DMS79 treated with DMSO at 0.1 percent for 48 hours (cell line): ENCODE data around the gene BCAM.
A peak's percentile ranks its signal among the peaks of the same experiment; 100 is the strongest.
"Not testable (repeated sequence)": the region's sequence is repeated elsewhere in the genome, so short reads cannot be mapped to it uniquely, and the experiment has no call there.

Source experiments
- DNase-seq: peaks from one replicate; lab custom pipeline; 2025; lab: John Stamatoyannopoulos, UW

BCAM gene

DNA sequence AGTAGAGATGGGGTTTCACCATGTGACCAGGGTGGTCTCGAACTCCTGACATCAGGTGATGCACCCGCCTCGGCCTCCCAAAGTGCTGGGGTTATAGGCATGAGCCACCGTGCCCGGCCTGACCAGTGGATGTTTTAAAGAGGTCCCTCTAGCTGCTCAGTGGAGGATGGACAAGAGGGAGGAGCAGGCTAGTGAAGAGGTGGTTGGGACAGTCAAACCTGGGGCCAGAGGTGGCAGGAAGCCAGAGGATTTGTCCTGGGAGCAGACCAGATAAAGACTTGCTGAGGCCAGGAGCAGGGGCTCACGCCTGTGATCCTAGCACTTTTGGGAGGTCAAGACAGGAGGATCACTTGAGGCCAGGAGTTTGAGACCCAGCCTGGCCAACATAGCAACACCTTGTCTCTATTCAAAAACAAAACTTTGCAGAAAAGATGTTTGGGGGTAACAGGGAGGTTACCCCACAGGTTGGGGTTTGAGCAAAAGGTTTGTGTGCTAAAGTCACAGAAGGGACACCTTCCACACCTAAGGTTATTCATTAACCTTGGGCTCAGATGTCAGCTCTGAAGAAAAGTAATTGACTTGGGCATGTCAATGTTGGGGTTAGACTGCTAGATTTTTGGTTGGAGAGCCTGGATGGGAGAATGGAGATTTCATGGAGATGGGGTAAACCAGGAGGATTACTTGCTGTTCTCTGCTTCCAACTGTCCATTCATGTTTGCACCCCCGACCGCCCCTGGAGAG lies 9.0 kb downstream of the BCAM start:
- DNase-seq, result no peak

DNA sequence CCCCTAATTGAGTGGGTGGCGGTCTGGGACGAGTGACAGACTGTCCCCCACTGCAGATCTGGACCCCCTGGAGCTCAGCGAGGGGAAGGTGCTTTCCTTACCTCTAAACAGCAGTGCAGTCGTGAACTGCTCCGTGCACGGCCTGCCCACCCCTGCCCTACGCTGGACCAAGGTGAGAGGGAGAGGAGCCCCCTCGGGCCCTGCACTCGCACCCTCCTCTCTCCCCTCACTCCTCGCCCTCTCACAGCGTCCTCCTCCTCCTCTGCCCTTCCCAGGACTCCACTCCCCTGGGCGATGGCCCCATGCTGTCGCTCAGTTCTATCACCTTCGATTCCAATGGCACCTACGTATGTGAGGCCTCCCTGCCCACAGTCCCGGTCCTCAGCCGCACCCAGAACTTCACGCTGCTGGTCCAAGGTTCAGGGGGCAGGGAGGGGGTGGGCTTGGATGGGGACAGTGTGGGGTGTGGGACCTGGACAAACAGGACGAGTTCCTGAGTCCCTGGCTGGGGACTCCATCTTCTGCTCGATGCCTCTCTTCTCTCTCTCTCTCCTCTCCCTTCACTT lies 9.6 kb downstream of the BCAM start:
- no peak for DNase-seq

DNA sequence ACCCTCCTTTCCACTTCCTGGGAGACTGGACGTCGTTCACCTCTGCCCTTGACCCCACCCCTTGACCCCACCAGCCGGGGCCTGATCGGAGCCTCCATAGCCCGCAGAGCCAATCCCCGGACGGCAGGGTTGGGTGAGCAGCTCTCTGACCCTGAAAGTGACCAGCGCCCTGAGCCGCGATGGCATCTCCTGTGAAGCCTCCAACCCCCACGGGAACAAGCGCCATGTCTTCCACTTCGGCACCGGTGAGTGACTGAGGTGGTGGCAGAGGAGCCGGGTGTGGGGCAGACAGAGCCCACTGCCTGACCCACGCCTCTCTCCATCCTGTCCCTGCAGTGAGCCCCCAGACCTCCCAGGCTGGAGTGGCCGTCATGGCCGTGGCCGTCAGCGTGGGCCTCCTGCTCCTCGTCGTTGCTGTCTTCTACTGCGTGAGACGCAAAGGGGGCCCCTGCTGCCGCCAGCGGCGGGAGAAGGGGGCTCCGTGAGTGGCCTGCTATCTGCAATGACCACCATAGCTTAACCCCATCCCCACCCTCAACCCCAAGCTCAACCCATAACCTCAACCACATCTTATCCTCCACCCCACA lies 10.4 kb downstream of the BCAM start:
- DNase-seq, result no peak

GRCh38 chr19:44820648-44821609 lies 12.0 kb downstream of the BCAM start:
- DNase-seq, result no peak

- no peak for DNase-seq
These were observed 13.3 kb downstream of the BCAM start for GRCh38 chr19:44822177-44822576.

- no peak for DNase-seq
These were observed 13.9 kb downstream of the BCAM start for GRCh38 chr19:44822670-44823372.

DNA sequence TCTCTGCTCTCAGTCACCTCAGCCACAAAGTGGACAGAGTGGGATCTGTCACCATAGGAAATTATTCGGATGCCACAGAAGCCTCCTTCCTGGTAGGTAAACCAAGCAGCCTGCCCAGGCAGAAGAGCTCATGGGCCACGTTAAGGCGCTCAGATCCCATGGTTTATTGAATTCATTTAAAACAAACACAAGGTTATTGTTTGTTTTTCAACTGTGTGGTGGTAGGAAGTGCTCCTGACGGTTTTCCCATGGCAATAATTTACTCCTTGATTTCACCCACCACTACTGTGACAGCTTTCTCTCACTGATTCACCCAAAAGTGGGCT lies 14.4 kb downstream of the BCAM start:
- DNase-seq, result no peak

DNA sequence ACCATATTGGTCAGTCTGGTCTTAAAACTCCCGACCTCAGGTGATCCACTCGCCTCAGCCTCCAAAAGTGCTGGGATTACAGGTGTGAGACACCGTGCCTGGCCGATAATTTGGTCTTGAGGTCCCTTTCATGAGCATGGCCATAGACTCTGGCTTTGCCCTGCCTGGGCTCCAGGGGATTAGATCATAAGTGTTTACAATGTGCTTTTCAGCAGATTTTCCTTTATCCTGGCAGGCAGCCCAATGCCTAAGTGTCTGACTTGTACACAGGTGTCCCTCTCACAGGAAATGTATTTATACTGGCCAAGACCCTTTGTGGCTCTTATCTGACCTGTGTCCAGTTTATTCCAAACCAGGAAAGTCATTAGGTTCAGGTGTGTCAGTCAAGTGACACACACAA lies 15.9 kb downstream of the BCAM start:
- peak; percentile 77 for DNase-seq

DNA sequence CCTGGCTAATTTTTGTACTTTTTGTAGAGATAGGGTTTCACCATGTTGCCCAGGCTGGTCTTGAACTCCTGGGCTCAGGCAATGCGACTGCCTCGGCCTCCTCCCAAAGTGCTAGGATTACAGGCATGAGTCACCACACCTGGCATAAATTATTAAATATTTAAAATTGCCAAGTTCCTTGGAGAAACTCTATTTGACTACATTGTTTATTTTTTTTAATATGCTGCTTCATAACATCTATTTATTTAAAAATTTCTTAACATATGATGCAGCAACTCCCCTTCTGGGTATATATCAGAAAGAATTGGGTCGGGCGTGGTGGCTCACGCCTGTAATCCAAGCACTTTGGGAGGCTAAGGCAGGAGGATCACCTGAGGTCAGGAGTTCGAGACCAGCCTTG lies 24.0 kb downstream of the BCAM start:
- not testable (repeated sequence) for DNase-seq

DNA sequence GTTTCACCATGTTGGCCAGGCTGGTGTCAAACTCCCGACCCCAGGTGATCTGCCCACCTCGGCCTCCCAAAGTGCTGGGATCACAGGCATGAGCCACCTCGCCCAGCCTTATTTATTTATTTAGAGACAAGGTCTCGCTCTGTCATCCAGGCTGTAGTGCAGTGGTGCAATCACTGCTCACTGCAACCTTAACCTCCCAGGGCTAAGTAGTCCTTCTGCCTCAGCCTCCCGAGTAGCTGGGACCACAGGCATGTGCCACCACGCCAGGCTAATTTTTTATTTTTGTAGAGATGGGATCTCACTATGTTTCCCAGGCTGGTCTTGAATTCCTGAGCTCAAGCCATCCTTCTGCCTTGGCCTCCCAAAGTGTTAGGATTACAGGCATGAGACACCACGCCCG lies 25.5 kb downstream of the BCAM start:
- DNase-seq, result not testable (repeated sequence)

DNA sequence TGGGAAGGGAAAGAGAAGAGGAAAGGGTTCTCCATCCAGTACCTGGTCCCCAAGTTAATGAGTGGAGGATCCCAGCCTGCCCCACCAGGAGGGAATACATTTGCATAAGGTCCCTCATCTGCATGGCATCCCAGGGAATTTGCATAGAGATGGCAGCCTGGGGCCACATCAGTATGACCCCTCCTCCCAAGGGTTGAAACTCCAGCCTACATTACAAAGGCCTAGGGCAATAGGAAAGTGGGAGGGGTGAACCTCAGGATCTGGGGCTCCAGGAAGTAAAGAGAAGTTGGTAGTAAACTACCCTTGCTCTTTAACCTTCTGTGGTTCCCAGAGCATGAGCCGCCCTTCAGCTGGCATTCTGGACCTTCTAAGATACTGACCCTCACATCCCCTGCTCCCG lies 30.4 kb downstream of the BCAM start:
- DNase-seq, result no peak

DNA sequence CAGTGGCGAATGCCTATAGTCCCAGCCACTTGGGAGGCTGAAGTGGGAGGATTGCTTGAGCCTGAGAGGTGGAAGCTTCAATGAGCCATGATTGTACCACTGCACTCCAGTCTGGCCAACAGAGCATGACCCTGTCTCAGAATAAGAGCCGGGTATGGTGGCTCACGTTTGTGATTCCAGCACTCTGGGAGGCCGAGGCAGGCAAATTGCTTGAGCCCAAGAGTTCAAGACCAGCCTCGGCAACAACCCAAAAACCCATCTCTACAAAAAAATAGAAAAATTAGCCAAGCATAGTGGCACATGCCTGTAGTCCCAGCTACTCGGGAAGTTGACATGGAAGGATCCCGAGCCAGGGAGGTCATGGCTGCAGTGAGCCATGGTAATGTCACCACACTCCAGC lies 31.9 kb downstream of the BCAM start:
- peak; percentile 2 for DNase-seq

- DNase-seq, result peak; percentile 42
These were observed 32.3 kb downstream of the BCAM start for GRCh38 chr19:44841231-44841630.

DNA sequence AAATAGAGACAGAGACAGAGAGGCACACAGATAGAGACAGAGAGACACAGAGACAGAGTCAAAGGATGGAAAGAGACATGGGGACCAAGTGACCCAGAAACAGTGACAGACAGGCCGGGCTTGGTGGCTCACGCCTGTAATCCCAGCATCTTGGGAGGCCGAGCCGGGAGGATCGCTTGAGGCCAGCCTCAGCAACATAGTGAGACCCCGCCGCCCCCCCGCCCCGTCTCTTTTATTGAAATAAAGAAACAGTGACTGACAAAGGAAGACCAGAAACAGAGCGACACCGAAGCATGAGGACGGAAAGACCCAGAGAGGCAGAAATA lies 36.3 kb downstream of the BCAM start:
- DNase-seq, result no peak

GRCh38 chr19:44845612-44846454 lies 36.9 kb downstream of the BCAM start, which contains the start of gene NECTIN2:
TSS of gene NECTIN2 (plus strand) at chr19:44846297. CDS start at chr19:44846526, 229 bp downstream.
- DNase-seq, result peak; percentile 89

- peak; percentile 4 for DNase-seq
These were observed 37.7 kb downstream of the BCAM start for GRCh38 chr19:44846455-44847143.

- peak; percentile 23 for DNase-seq
These were observed 38.5 kb downstream of the BCAM start for GRCh38 chr19:44847144-44848035.

DNA sequence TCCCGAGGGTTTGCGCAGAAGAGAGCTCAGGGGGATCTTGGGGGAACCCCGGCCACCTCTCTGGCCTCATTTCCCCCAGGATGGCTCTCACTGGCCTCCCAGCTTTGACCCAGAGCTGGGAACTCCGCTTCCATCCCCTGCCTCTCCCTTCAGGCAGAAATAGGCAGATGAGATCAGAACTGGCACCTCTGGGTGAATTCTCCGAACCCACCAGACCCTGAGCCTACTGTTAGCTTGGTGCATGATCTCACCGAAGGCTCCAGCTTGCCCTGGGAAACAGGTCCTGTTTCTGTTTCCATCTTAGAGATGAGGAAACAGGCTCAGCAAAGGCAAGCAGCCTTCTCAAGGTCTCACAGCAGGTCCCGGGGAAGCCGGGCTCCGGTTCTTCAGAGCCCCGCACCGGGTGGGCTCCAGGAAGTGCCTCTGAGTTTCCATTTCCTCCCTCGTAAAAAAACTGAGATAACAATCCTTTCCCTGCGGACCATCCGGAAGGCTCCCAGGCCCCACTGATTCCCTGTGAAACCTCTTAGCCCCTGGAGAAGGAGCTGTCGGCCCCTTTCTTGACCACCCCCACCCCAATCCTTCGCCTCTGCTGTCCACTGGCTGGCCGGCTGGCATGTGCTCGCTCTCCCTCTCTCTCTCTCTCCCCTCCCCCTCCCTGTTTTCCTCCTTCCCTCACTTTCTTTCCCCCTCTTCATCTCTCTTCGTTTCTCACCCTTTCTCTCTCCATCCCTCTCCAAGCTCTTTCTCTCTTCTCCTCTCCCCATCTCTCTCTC lies 39.3 kb downstream of the BCAM start:
- no peak for DNase-seq
